Glomerular visceral epithelial cell (primary cell): ENCODE measurements around the gene IZUMO4.
"Not testable (repeated sequence)": the region's sequence is repeated elsewhere in the genome, so short reads cannot be mapped to it uniquely, and the experiment has no call there.

Source experiments
- DNase-seq: peaks from one replicate; pipeline ENCODE4 v3.0.0-alpha.2; 2016; ENCODE audit errors: extremely low spot score

The IZUMO4 gene

GRCh38 chr19:2122982-2123381 is 26.3 kb downstream of the IZUMO4 start:
- DNase-seq: no peak

- DNase-seq: no peak
Observed at GRCh38 chr19:2123682-2124387, 27.1 kb downstream of the IZUMO4 start.

GRCh38 chr19:2126879-2127518 is 30.3 kb downstream of the IZUMO4 start:
- DNase-seq: no peak

- no peak for DNase-seq
Observed at GRCh38 chr19:2127758-2128157, 31.0 kb downstream of the IZUMO4 start.

GRCh38 chr19:2128252-2128651 is 31.5 kb downstream of the IZUMO4 start:
- not testable (repeated sequence) for DNase-seq

GRCh38 chr19:2129022-2129421 is 32.3 kb downstream of the IZUMO4 start:
- DNase-seq: no peak

- no peak for DNase-seq
Observed at GRCh38 chr19:2129486-2129885, 32.8 kb downstream of the IZUMO4 start.

- no peak for DNase-seq
Observed at GRCh38 chr19:2129892-2130770, 33.4 kb downstream of the IZUMO4 start.

- DNase-seq: not testable (repeated sequence)
Observed at GRCh38 chr19:2131012-2131975, 34.6 kb downstream of the IZUMO4 start.

GRCh38 chr19:2132191-2132590 is 35.5 kb downstream of the IZUMO4 start:
- DNase-seq: no peak

GRCh38 chr19:2132731-2133490 is 36.2 kb downstream of the IZUMO4 start:
- DNase-seq: no peak

GRCh38 chr19:2135474-2136402 is 39.0 kb downstream of the IZUMO4 start:
- no peak for DNase-seq

GRCh38 chr19:2136796-2137195 is 40.1 kb downstream of the IZUMO4 start:
- no peak for DNase-seq

GRCh38 chr19:2138061-2138728 is 41.5 kb downstream of the IZUMO4 start:
- no peak for DNase-seq

GRCh38 chr19:2139385-2140137 is 42.8 kb downstream of the IZUMO4 start:
- DNase-seq: no peak

- no peak for DNase-seq
Observed at GRCh38 chr19:2140138-2140569, 43.4 kb downstream of the IZUMO4 start.

GRCh38 chr19:2142173-2142829 is 45.6 kb downstream of the IZUMO4 start:
- no peak for DNase-seq

GRCh38 chr19:2144190-2144589 is 47.5 kb downstream of the IZUMO4 start:
- DNase-seq: no peak
